ENCODE measurements around the gene PPP3R1. TPM values are rescaled to one million over a fixed set of nuclear protein-coding genes. Genes with fewer than 3 reads are reported as not detected.
A peak's percentile ranks its signal among the peaks of the same experiment; 100 is the strongest.

The PPP3R1 gene
- total and polyA plus RNA-seq, 4 donors = 2.4 to 42.5 (median 18.3) TPM

- TF ChIP-seq ZBTB33 (IDR thresholded peaks at IDR 0.05) (no peak), FOXA1 (IDR thresholded peaks at IDR 0.05) (peak; percentile 6), RXRA (IDR thresholded peaks at IDR 0.05) (peak in 1 of 2 donors; percentile 65), NR2F2 (IDR thresholded peaks at IDR 0.05) (no peak), EGR1 (IDR thresholded peaks at IDR 0.05; ENCODE audit: low read depth in 2 of 2) (no peak), TAF1 (conservative IDR thresholded peaks at IDR 0.05) (no peak), GABPA (IDR thresholded peaks at IDR 0.05 in 1 of 2, conservative IDR thresholded peaks at IDR 0.05 in 1 of 2) (peak in 1 of 2 donors; percentile 25)
- TF ChIP-seq, protein P1, sequence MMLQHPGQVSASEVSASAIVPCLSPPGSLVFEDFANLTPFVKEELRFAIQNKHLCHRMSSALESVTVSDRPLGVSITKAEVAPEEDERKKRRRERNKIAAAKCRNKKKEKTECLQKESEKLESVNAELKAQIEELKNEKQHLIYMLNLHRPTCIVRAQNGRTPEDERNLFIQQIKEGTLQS (IDR thresholded peaks at IDR 0.05) = no peak
Observed at GRCh38 chr2:68250652-68251186, 1.6 kb downstream of the PPP3R1 start (continued).

DNA sequence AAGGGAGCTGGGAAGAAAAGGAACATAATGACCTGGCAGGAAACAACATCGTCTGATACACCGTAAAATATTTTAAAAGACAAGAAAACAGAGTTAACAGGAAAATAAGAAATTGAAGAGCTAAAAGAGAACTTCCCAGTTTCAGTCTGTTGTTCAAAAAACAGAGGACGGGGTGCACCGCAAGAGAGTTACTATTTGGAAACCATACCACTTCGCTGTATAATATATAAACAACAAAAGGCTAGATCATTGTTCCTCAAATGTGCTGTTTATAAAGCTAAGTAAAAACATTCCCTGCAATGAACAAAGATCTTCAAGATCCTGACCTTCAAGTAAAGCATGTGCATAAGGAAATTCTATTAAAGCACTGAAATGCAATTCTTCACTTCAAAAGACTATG lies 2.1 kb downstream of the PPP3R1 start:
- Histone ChIP-seq H3K4me1 (ENCODE audit: control insufficient read depth in 4 of 4, insufficient read depth in 4 of 4, low read length in 3 of 4) (peaks cover 13 to 49% (median 28%) of the 10 kb centered on the region in 4 donors), H3K9me3 (ENCODE audit: control insufficient read depth in 4 of 4, low read length in 3 of 4) (no peaks in the 10 kb centered on the region), H3K27ac (ENCODE audit: low read depth in 1 of 2, low read length in 2 of 2) (peak overlapping the region; percentile 95 to 97), H3K36me3 (ENCODE audit: control insufficient read depth in 4 of 4, insufficient read depth in 3 of 4, low read depth in 1 of 4, low read length in 3 of 4) (no peaks in the 10 kb centered on the region), H3K27me3 (ENCODE audit: control insufficient read depth in 4 of 4, insufficient read depth in 4 of 4, low read length in 3 of 4) (no peaks in the 10 kb centered on the region), H3K4me3 (ENCODE audit: low read depth in 1 of 3, low read length in 3 of 3) (peak overlapping the region; percentile 85 to 86 (median 85)), H3K9ac (ENCODE audit: low read depth in 1 of 2, low read length in 2 of 2) (peak overlapping the region; percentile 53 to 87)
- DNase-seq (ENCODE audit: low spot score) = no peak
- TF ChIP-seq MAX (IDR thresholded peaks at IDR 0.05) = no peak
- TF ChIP-seq GABPA (IDR thresholded peaks at IDR 0.05 in 1 of 2, conservative IDR thresholded peaks at IDR 0.05 in 1 of 2) = no peak
- TF ChIP-seq CTCF (IDR thresholded peaks at IDR 0.05; ENCODE audit: low read depth, low read length, missing input control) = no peak
- TF ChIP-seq REST (IDR thresholded peaks at IDR 0.05) = no peak
- TF ChIP-seq ZBTB33 (IDR thresholded peaks at IDR 0.05) = no peak
- 24% methylated on average over 5 of the region's 5 CpGs for WGBS
